HG02884 (cell line): ENCODE measurements around the gene TDRD5.

Experiments
- ATAC-seq: cut with Tn5 transposase; IDR thresholded peaks from one replicate; pipeline ENCODE4 v1.9.1; 2021; ENCODE audit warnings: mild to moderate bottlenecking, moderate library complexity; ENCODE audit not compliant: unreplicated experiment

The TDRD5 gene, protein sequence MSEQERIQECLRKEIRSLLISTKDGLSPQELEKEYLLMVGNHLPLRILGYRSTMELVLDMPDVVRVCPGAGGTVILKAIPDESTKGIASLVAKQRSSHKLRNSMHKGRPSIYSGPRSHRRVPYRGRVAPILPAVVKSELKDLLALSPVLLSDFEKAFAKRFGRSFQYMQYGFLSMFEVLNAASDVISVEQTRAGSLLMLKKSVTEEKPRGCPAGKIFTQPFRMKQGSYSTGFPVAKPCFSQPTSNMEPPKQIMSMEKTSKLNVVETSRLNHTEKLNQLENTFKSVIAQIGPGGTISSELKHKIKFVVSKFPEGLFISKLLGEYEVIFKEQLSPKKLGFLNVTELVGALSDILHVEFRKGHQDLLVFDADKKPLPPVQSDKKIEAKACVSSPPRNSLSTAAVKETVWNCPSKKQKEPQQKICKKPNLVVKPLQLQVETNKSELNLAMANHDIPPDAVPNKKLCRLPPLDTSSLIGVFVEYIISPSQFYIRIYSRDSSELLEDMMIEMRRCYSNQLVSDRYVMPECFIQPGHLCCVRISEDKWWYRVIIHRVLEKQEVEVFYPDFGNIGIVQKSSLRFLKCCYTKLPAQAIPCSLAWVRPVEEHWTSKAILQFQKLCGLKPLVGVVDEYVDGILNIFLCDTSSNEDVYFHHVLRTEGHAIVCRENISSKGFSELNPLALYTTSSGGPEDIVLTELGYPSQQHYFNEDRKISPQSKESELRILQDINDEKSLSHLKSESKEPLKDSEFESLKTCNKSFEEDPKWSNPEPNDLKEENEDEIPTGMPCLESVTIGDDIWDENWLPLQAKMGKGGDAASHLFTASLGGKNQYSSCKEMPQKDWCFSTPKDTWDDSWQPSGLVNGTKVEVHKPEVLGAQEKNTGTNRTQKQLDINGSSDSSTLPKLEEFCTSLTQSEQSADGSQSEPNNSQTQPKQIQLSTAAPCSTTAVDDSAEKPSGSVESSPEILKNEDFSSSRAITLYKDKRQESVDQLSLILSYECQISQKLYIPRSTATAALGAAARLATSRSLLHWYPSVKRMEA

DNA sequence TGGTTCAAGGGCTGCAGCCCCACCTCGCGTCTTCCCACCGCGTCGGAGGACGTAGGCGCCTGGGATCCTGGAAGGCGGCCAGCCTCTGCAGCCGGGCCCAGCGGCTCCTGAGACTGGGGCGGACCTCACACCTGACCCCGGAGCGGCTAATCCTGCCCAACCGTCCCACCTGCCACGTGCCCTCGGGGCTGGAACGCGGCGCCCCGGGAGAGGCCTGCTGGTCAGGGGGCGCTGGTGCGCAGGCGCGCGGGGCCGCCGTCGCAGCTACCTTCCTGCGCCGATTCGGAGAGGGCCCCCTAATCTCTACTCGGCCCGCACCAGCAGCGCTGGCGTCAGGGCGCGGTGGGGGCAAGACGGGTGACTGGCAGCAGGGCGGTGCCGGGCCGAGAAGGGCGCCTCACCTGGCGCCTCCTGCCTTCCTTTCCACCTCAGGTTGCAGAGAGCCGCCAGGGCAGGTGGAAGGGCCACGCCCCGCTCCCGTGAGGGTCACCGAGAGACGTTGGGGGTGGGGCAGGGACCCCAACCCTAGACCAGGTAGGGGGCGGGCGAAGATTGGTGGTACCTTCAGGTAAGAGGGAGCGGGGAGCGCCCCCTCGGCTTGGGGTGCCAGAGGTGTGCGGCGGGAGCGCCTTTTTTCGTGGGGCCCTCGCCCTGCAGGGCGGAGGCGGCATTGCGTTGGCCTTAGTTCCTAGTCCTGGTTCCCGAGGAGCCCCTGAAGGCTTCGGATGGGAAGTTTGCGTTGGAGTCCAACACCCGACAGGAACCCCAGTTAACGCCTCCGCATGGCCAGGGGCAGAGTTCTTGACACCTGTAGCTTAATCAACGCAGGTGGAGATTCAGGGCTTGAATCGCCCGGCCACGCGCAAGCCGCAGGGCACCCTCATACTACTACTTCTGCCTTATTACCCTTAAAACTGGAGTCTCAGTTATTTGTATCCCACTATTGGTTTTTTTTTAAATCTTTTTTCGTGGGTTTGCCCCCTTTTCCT is at the start of gene TDRD5:
TSS of gene TDRD5 (plus strand) at position 241 of the 989 bp plus-strand sequence. CDS start 784 bp downstream, outside the sequence.
- ATAC-seq, result no peak

DNA sequence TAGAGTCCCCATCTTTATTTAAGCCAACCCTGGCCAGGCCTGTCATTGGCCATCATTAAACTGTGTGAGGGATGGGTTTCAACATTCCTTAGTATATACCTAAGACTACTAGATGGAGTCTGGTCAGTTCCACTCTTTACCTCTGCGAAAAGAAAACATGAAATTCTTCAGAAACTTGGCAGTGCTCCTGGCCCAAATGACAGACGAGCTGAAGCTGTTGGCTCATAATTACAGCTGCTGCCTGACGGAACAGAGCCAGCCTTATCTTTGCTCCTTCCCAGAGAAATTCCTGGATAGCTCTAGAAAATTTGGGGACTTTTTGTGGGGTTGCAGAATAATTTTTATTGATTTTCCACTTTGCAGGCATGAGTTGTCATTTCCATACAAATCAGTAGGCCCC is 46.3 kb upstream of the TDRD5 start:
- ATAC-seq, result no peak

DNA sequence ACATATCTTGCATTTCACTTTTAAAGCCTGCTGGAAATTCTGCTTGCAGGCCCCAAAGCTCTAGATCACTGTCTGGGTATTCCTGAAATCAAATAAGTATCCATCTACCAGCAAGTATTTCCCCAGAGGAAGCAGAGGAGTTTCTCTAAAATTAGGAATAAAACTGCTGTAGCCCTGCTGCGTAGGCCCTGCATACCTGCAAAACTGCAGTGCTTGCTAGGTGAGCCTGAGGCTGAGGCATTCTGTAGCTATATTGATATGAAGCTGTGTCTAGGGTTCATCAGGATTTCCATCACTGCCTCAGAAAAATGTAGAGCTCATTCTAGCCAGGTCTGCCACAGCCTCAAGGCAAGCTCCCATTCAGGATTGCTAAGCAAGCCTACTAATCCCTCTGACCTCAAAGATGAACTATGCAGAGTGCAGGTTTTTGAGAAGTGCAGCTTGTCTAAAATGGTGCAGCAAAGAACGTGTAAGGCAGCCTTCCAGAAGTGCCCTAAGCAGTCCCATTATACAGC is 44.6 kb upstream of the TDRD5 start:
- ATAC-seq, result no peak

DNA sequence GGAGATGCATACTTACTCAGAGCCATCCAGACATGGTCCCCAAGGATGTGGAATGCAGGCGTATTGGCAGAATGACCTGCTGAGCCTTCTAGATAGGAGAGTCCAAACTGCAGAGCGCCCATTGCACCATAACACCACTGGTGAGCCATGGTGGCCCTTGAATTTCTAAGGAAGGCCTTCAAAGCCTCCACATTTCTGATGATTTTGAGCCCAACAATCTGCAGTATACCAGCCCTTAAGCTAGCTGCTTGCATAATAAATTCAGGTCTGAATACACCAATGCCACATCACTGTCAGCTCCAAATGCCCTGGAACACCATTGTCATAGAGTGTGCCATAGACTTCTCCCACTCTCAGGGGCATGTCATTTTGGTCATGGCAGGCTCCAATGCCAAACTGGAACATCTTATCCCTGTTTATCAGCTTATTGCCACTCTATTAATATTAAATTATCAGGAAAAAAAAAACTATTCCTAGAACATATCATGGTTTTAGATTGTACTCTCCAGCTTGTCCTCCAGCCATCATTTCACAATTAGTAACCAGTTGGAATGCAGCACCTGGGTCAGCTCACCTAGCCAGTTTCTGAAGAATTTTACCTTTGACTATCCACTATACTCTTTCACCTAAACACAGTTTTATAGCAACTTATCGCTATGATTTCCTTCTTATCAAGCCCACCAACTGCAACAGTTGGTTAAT is 42.8 kb upstream of the TDRD5 start:
- ATAC-seq, result no peak

DNA sequence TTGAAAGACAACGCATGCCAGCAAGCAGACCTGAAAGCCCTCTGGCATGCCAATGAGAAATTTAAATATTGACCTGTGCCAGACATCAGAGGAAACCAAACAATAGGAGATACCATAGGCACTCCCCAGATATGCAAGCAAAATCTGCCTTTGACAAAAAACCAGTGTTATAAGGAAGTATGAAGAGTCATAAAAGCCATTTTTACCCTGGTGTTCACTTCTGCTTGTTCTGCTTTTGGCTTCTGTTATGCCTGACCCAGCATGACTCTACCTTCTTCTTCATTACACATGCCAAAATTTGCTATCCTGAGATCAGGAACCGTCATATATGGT is 42.3 kb upstream of the TDRD5 start:
- ATAC-seq, result no peak

DNA sequence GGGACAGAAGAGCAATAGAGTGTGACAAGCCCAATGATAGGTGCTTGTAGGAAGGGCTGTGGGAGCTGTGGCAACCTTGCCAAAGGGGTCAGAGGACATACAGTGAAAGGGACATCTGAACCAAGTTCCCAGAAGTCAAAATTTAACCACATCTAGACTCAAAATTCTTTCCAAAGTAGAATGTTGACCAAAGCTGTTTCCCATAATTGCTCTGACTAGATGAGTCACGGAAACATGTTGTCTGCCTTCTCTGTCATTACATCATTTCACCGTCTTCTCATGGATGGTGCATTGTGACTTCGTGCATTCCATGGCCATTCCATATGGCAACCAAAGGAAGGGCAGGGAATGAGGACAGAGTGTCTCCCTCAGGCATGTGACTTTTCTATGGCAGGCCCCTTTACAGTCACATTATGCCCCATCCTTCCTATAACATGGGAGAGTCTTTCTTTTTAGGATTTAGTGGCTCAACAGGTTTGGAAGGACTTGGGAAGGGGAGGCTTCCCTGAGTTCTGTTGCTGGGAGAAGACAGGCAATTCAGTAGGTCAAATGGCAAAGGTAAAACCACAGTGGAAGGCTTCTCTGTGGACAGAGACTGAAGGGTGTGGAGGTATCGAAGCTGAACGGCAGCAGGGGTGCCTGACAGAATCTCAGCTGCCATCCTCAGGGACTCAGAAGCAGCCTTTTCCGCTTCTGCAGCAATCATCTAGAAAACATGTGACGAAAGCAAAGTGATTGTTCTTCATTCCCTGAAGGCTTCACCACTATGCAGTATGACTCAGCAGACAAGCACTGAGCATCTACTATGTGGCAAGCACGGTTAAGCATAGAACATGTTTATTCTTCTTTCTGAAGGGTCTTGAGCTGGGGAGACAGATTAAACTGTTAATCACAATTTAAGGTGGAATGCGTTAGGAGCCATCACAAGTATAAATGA is 40.6 kb upstream of the TDRD5 start:
- no peak for ATAC-seq

DNA sequence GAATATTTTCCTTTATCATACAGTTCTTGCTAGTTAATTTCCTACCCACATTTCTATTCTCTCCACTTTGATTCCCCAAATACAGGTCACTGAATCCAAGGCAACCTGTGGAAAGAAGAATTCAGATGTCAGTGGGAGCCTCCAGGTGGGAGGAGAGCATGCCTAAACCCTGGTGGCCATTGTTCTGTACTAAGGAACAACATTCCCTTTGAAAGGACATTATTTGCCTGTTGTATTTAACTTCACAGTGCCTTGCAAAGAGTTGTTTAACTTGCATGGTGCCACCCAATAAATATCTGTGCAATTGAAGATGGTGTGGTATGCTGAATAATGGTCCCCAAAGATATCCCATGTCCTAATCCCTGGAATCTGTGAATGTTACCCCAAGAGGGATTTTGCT is 37.2 kb upstream of the TDRD5 start:
- ATAC-seq, result no peak

DNA sequence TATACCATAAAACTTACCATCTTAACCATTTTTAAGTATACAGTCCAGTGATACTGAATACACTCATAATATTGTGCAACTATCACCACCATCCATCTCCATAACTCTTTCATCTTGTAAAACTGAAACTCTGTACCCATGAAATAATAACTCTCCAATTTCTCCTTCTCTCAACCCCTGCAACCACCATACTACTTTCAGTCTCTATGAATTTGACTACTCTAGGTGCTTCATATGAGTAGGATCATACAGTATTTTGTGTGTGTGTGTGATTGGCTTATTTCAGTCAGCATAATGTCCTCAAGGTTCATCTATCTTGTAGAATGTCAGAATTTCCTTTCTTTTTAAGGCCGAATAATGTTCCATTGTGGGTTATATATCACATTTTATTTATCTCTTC is 33.6 kb upstream of the TDRD5 start:
- ATAC-seq, result no peak

DNA sequence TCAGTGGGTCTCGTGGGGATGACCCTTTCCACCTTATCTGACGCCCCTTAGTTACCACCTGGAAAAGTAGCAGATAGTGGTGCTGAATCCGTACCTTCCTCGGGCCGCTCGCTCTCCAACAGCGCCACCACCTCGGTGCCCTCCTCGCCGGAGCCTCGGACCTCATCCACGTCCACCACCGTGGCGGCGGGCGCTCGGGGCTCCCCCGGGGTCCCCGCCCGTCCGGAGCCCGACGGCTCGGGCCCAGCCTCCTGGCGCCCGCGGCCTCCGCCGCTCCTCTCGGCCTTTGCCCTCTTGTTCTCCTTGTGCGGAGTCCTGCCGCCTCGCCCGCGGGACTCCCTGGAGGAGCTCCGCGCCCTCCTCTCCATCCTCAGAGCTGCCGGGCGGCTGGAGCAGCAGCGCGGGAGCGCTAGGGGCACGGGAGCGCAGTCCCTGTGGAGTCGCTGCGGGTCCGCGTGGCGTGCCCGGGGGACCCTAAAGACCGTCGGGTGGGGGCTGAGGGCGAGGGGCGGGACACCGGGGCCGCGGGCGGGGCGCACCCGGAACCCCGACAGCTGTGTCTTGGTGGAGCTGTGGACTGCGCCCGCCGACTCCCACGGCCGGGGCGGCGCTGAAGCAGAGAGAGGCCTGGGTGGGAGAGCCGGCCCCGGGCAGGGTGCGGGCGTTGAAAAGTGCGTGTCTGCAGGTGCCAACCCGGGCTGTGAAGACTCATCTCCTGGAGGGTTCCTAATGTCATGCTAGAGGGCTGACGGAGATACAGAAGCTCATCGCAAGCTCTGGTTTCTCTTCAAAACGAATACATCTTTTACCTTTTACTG is 15.9 kb upstream of the TDRD5 start, which contains the start of gene NPHS2:
TSS of gene NPHS2 (minus strand) at position 452 of the 818 bp plus-strand sequence. CDS start at position 368, 84 bp downstream.
- ATAC-seq, result no peak

DNA sequence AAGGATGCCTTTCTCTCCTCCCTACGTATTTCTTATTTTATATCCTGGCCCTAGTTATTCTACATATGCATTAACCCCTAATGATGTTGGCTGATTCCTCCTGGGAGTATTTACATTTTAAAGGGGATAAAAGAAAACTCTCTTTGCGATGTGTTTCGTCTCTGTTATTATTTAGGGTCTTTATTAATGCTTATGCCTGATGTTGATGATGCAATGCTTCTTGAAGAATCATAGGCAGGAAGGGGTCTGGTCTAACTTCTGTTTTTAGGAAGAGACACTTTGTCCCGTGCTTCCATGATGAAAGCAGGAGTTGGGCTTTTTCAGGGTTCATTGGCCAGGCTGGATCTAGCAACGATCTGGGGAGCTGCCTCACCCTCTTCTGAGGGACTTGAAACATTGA is 15.1 kb upstream of the TDRD5 start:
- ATAC-seq, result no peak

DNA sequence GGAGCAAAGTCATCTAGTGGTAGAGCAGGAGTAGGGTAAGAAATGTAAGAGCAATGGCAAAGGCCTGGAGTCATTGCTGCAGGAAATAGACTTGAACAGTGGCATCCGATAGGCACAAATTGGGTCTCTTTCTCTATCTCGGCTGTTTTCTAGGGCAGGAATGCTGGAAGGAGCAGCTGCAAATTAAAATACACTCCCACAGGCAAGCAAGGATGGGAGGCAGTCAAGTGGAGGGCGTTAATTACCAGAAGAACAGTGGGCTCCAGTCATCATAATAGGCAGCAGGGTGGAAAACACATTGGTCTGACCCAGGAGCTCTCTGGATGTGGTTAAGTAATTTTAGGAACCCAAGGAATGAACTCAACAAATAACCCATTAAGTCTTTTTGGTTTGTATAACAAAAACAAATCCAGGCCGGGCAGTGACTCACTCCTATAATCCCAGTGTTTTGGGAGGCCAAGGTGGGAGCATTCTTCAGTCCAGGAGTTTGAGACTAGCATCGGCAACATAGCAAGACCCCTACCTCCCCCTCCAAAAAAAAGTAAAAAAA is 7.8 kb upstream of the TDRD5 start:
- no peak for ATAC-seq

DNA sequence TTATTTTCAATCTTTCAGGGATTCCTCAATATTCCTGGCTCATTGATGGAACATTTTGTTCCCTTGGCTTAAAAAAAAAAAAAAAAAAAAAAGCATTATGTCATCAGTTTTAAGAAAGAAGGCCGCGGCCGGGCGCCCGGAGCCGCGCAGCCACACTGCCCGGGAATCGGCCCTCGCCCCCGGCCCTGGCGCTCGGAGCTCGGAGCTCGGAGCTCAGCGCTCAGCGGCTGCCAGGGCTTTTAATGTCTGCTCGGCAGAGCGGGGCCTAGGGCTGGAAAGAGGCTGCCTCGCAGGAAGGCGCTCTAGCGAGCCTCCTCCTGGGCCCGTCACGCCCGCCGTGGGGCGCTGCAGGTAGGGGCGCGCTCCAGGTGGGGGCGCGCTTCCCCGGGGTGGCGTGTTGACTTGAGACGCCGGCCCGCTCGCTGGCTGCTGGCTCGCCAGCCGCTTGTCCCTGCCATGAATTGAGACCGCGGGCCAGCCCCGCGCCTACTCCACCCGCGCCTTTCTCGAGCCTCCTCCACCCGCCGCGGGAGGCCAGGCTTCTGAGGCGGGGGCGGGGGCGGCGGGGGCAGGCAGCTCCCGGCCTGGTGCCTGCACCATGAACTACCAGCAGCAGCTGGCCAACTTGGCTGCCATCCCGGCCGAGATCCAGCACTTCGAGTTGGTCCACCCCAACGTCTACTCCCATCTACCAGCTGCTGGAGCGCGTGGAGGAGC is 5.4 kb upstream of the TDRD5 start:
- ATAC-seq, result no peak

DNA sequence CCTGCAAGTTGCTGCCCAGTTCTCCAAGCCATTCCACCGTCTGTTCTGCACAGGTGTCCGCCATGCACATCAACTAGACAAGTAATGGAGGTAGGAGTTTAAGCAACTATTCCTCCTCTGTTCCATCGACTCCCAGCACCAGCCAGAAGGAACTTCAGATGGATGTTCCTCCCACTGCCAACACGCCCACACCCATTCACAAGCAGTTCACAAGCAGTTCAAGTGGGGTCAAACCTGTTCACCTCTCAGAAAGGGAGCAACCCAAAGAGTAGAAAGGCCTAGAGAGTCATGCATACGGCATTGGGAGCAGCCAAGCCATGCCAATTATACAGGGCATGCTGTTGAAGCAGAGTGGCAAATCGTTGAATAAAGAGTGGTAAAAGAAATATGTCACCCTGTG is 4.3 kb upstream of the TDRD5 start:
- no peak for ATAC-seq

DNA sequence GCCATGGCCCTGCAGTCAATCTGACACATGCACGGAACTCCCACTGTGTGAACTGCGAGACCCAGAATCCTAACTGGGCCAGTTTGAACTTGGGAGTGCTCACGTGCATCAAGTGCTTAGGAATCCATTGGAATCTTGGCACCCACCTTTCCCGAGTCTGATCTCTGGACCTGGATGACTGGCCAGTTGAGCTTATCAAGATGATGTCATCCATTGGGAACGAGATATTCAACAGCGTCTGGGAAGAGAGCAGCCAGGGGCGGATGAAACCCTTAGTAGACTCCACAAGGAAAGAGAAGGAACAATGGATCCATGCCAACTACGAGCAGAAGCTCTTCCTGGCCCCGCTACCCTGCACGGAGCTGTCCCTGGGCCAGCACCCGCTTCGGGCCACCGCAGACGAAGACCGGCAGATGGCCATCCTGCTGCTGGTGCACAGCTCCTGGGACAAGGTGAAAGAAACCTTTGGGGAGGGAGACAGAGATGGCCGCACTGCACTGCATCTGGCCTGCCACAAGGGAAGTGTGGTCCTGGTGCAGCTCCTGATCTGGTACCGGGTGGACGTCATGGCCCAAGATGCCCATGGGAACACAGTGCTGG is 3.1 kb upstream of the TDRD5 start:
- no peak for ATAC-seq

DNA sequence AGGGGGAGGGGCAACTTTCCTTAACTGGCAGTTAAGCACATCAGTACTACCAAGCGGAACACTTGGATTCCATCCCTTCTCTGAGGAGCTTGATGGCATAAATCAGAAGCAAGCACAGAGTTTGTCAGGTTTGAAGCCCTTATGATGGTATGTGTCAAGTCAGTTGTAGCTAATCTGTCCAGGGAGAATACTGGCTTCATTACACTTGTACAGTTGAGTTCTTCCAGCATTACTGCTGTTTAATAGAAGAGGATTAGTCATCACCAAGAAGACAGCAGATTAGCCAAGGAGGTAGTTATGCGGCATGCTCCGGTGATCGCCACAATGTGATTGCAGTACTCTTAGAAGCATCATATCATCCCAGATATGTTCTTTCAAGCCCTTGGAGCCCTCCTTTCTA is 2.1 kb upstream of the TDRD5 start:
- ATAC-seq, result no peak

DNA sequence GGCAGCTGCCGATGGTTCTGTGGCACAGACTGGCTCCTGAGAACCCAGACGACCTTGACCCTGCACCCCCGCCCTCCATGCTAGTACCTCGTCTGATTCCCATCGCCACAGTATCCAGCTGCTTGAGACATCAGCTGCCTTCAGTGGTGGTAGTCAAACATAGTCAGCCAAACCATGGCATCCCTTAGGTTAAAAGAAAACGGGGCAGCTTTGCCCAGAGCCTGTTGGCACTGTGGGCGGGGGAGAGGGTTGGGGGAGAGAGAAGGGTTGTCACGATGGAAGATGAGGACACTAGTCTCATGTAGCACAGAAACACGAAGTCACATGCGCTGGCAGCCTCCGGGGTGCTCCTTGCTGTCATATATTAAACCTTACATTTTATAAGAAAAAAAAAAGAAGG is 961 bp upstream of the TDRD5 start:
- ATAC-seq, result no peak

DNA sequence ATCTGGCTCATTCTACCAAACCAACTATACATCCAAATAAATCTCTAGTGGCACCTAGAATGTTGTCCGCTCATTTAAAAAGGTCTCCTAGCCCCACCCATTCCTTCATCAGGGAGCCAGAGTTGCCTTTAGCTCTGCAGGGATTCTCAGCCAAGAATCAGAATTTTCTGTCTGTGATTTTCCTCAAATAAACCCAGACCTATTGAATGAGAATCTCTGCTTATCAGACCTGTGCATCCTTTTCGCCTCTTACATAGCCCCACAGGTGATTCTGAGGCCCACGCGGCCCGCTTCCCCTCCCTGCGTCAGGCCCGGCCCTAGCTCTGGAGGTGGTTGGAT is 410 bp upstream of the TDRD5 start:
- no peak for ATAC-seq
